ENCODE results near the gene CDHR5. TPM values are rescaled to one million over a fixed set of nuclear protein-coding genes. Genes with fewer than 3 reads are reported as not detected.

Gene CDHR5, protein sequence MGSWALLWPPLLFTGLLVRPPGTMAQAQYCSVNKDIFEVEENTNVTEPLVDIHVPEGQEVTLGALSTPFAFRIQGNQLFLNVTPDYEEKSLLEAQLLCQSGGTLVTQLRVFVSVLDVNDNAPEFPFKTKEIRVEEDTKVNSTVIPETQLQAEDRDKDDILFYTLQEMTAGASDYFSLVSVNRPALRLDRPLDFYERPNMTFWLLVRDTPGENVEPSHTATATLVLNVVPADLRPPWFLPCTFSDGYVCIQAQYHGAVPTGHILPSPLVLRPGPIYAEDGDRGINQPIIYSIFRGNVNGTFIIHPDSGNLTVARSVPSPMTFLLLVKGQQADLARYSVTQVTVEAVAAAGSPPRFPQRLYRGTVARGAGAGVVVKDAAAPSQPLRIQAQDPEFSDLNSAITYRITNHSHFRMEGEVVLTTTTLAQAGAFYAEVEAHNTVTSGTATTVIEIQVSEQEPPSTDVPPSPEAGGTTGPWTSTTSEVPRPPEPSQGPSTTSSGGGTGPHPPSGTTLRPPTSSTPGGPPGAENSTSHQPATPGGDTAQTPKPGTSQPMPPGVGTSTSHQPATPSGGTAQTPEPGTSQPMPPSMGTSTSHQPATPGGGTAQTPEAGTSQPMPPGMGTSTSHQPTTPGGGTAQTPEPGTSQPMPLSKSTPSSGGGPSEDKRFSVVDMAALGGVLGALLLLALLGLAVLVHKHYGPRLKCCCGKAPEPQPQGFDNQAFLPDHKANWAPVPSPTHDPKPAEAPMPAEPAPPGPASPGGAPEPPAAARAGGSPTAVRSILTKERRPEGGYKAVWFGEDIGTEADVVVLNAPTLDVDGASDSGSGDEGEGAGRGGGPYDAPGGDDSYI
- not detected in 2 replicates for total RNA-seq (2011; cell fraction: chromatin; rRNA removed; ENCODE audit: low replicate concordance)
- not detected in 2 replicates for total RNA-seq (2011; cell fraction: nucleolus; rRNA removed)
- total RNA-seq (2011; cell fraction: nucleoplasm; rRNA removed), result not detected in 2 replicates
- total RNA-seq (2014; rRNA removed), result not detected in 2 replicates
- not detected in 2 replicates for total RNA-seq (2014; rRNA removed; fragmentation: Illumina TruSeq; extraction: Trizol)
- not detected in 2 replicates for total RNA-seq (2015; rRNA removed; fragmentation: Illumina TruSeq; extraction: Trizol)
- total RNA-seq (2021), result 0.16 TPM in 1 of 2 replicates, not detected in the other
- polyA plus RNA-seq (2011; rRNA removed), result not detected in 2 replicates
- not detected in 2 replicates for polyA plus RNA-seq (2011; cell fraction: cytosol; rRNA removed)
- not detected in 2 replicates for polyA plus RNA-seq (2011; cell fraction: nucleus; rRNA removed)
- polyA plus RNA-seq (2012), result 0.06 and 0.14 TPM in 2 replicates
- polyA plus RNA-seq (2014; fragmentation: Illumina TruSeq; extraction: Trizol), result not detected in 2 replicates
- polyA plus RNA-seq (2014; fragmentation: Nextera tagmentation; extraction: Ambion mirVana), result not detected
- polyA plus RNA-seq (2014; rRNA removed), result not detected in 2 replicates
- not detected in 2 replicates for polyA minus RNA-seq (2011; rRNA and poly(A)+ RNA removed)
- polyA minus RNA-seq (2011; cell fraction: cytosol; rRNA and poly(A)+ RNA removed), result not detected in 2 replicates
- not detected in 2 replicates for polyA minus RNA-seq (2011; cell fraction: nucleus; rRNA and poly(A)+ RNA removed)
- percentile 5 among the genes with signal in this experiment for Bru-seq, nascent RNA
- not detected for BruChase-seq, experiment 1, labeled RNA remaining after a 2-hour chase
- not detected for BruChase-seq, experiment 2, labeled RNA remaining after a 6-hour chase
- long read RNA-seq, experiment 1, result 0 reads
- long read RNA-seq, experiment 2, result 0 reads
- long read RNA-seq, experiment 3, result 0 reads

DNA sequence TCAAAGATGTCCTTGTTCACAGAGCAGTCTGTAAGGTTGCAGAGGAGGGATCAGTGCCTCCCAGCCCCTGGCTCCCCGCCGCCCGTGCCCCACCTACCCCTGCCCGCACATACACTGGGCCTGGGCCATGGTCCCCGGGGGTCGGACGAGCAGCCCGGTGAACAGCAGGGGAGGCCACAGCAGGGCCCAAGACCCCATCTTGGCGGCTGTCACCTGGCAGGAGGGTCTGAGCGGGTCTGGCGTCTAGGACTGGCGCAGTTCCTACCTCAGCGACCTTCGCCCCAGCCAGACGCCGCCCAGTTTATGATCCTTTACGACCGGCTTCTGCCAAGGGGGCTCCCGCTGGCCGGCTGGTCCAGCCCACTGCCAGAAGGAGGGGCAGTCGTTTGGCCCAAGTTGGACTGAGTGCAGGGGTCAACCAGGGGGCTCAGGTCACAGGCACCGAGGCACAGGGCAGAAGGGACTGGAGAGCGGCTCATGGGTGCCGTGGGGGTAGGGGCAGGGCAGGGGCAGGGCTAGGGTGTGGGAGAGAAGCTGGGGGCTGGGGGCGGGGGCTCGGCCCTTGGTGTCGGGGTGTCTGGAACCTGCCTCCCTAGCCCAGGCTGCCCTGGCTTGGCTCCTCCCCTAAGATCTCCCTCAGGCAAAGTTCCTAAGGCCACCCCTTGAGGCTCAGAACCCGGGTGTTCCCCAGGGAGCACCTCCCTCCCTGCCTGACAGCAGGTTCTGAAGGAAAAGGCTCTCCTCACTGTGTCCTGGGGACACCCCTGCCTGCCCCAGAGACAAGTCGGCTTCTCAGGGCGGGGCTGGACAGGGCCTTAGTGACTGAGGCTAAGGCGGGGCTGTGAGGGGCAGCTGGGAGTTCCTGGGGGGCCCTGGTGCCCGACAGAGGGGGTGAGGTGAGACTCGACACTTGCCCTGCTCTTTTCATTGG is at the start of gene CDHR5:
Gene CDHR5 (minus strand): TSS at position 251 of the 931 bp plus-strand sequence. CDS start 53 bp downstream, at position 198.
- H3K79me2 ChIP-seq (ENCODE audit: control insufficient read depth, insufficient read depth, low read length), result no peaks in the 10 kb centered on the region
- H3K9me1 ChIP-seq (ENCODE audit: control insufficient read depth, insufficient read depth, low read length), result no peaks in the 10 kb centered on the region
- H2AFZ ChIP-seq (ENCODE audit: low read depth, low read length), result no peak within 1 kb of the TSS
- peaks cover 0 to 58% of the 10 kb centered on the region in 2 experiments; a peak in 2 of 5 replicates for H3K4me1 ChIP-seq (replicated peaks in 1 of 2; ENCODE audit: control insufficient read depth in 2 of 2, insufficient read depth in 2 of 2, low read length in 2 of 2)
- DNase-seq (ENCODE audit: extremely low read depth in 1 of 4, low spot score in 3 of 4), result no peak
- TF ChIP-seq POLR2G (IDR thresholded peaks at IDR 0.05; ENCODE audit: low read depth, low read length) (peak; percentile 11), HOXB6 (CRISPR knock-in tag; IDR thresholded peaks at IDR 0.05; ENCODE audit: borderline replicate concordance) (no peak), THRAP3 (IDR thresholded peaks at IDR 0.05; ENCODE audit: borderline replicate concordance) (no peak)
- no peak for ATAC-seq
- H3K9me3 ChIP-seq (replicated peaks; ENCODE audit: control insufficient read depth, insufficient read depth, low read depth, low read length), result no peaks in the 10 kb centered on the region
- no peak for FAIRE-seq
- in situ Hi-C loops (cut with MboI) (no loop called here), intact Hi-C loops (cut with micrococcal nuclease) (no loop called here)
- no peak within 1 kb of the TSS for H3K27ac ChIP-seq (ENCODE audit: extremely low read depth, low read depth, low read length)
- no peak within 1 kb of the TSS for H3K4me3 ChIP-seq
- H3K9ac ChIP-seq (ENCODE audit: insufficient read depth in 1 of 2, low read depth in 2 of 2, low read length in 2 of 2), result peak within 1 kb of the TSS in 1 of 2 experiments; percentile 64; a peak in 2 of 4 replicates
- H4K20me1 ChIP-seq (replicated peaks; ENCODE audit: control insufficient read depth, insufficient read depth, low read length), result no peaks in the 10 kb centered on the region
- ChIA-PET POLR2A (no interaction called here), CTCF (ENCODE audit: low intra/inter-chr PET ratio) (no interaction called here)
- peaks cover 13% of the 10 kb centered on the region; the same call in 1 of the 3 replicates for H3K36me3 ChIP-seq (ENCODE audit: control insufficient read depth, insufficient read depth, low read length)
- WGBS (ENCODE audit: insufficient coverage, low coverage, missing lambda C conversion rate), result 94% methylated on average over 24 of the region's 33 CpGs
- no TSS peak for BruUV-seq (replicated peaks)
- no peaks in the 10 kb centered on the region for H3K27me3 ChIP-seq (ENCODE audit: control insufficient read depth in 2 of 2, insufficient read depth in 2 of 2, low read length in 2 of 2)
- no peak within 1 kb of the TSS for H3K4me2 ChIP-seq (ENCODE audit: insufficient read depth, low read length)
